ENCODE results near the gene EXT2. TPM values are rescaled to one million over a fixed set of nuclear protein-coding genes. Genes with fewer than 3 reads are reported as not detected.

Gene EXT2
- total RNA-seq, 2 experiments from 2014 or later, result 27.0 to 28.1 TPM

GRCh38 chr11:44269369-44270351 is 174.2 kb downstream of the EXT2 start:
- Mint-ChIP-seq H3K9me3 (no peaks in the 10 kb centered on the region), H3K27ac (no peak overlapping the region), H3K36me3 (no peaks in the 10 kb centered on the region), H3K27me3 (no peaks in the 10 kb centered on the region), H3K4me1 (ENCODE audit: low read depth) (no peaks in the 10 kb centered on the region), H3K4me3 (no peak overlapping the region)
- POLR2A ChIA-PET, result interaction anchor here (0.6 kb wide), 1 partner anchor 313 kb away, joined by 3 read pairs; no protein-coding TSS in a partner anchor
- DNase-seq, result no peak
- intact Hi-C loops (cut with micrococcal nuclease), result no loop called here
- CTCF ChIA-PET, result no interaction called here

- ChIA-PET POLR2A (no interaction called here), CTCF (no interaction called here)
- intact Hi-C loops (cut with micrococcal nuclease), result no loop called here
- Mint-ChIP-seq H3K27me3 (no peaks in the 10 kb centered on the region), H3K4me1 (ENCODE audit: low read depth) (no peaks in the 10 kb centered on the region), H3K27ac (no peak overlapping the region), H3K9me3 (no peaks in the 10 kb centered on the region), H3K4me3 (no peak overlapping the region), H3K36me3 (no peaks in the 10 kb centered on the region)
- DNase-seq, result no peak
Observed at GRCh38 chr11:44270403-44271273, 175.2 kb downstream of the EXT2 start.

GRCh38 chr11:44271286-44271685 is 175.8 kb downstream of the EXT2 start:
- Mint-ChIP-seq H3K9me3 (no peaks in the 10 kb centered on the region), H3K4me3 (no peak overlapping the region), H3K36me3 (no peaks in the 10 kb centered on the region), H3K27ac (no peak overlapping the region), H3K4me1 (ENCODE audit: low read depth) (no peaks in the 10 kb centered on the region), H3K27me3 (no peaks in the 10 kb centered on the region)
- CTCF ChIA-PET, result no interaction called here
- intact Hi-C loops (cut with micrococcal nuclease), result no loop called here
- no peak for DNase-seq
- POLR2A ChIA-PET, result no interaction called here

GRCh38 chr11:44274404-44274803 is 178.9 kb downstream of the EXT2 start:
- Mint-ChIP-seq H3K27me3 (no peaks in the 10 kb centered on the region), H3K9me3 (no peaks in the 10 kb centered on the region), H3K4me3 (no peak overlapping the region), H3K27ac (no peak overlapping the region), H3K36me3 (no peaks in the 10 kb centered on the region), H3K4me1 (ENCODE audit: low read depth) (no peaks in the 10 kb centered on the region)
- POLR2A ChIA-PET, result no interaction called here
- CTCF ChIA-PET, result no interaction called here
- DNase-seq, result no peak
- intact Hi-C loops (cut with micrococcal nuclease), result no loop called here

- ChIA-PET CTCF (interaction anchor here (3.5 kb wide), 1 partner anchor 11 kb away, joined by 12 read pairs; no protein-coding TSS in a partner anchor), POLR2A (no interaction called here)
- Mint-ChIP-seq H3K36me3 (no peaks in the 10 kb centered on the region), H3K27me3 (no peaks in the 10 kb centered on the region), H3K27ac (no peak overlapping the region), H3K4me1 (ENCODE audit: low read depth) (no peaks in the 10 kb centered on the region), H3K9me3 (no peaks in the 10 kb centered on the region), H3K4me3 (no peak overlapping the region)
- DNase-seq, result no peak
- intact Hi-C loops (cut with micrococcal nuclease), result no loop called here
Observed at GRCh38 chr11:44275241-44275640, 179.8 kb downstream of the EXT2 start.

GRCh38 chr11:44275961-44276550 is 180.6 kb downstream of the EXT2 start:
- DNase-seq, result no peak
- Mint-ChIP-seq H3K4me1 (ENCODE audit: low read depth) (no peaks in the 10 kb centered on the region), H3K9me3 (no peaks in the 10 kb centered on the region), H3K27me3 (no peaks in the 10 kb centered on the region), H3K36me3 (no peaks in the 10 kb centered on the region), H3K27ac (no peak overlapping the region), H3K4me3 (no peak overlapping the region)
- ChIA-PET POLR2A (no interaction called here), CTCF (interaction anchor here (0.6 to 3.5 kb wide), 2 partner anchors 10 to 143 kb away, joined by 3 to 12 read pairs; no protein-coding TSS in a partner anchor)
- intact Hi-C loops (cut with micrococcal nuclease), result no loop called here

GRCh38 chr11:44277196-44278090 is 182.0 kb downstream of the EXT2 start:
- Mint-ChIP-seq H3K4me3 (no peak overlapping the region), H3K9me3 (no peaks in the 10 kb centered on the region), H3K4me1 (ENCODE audit: low read depth) (no peaks in the 10 kb centered on the region), H3K27me3 (no peaks in the 10 kb centered on the region), H3K36me3 (no peaks in the 10 kb centered on the region), H3K27ac (no peak overlapping the region)
- POLR2A ChIA-PET, result no interaction called here
- no peak for DNase-seq
- intact Hi-C loops (cut with micrococcal nuclease), result no loop called here
- CTCF ChIA-PET, result interaction anchor here (0.5 to 3.5 kb wide), 3 partner anchors 9 to 622 kb away, joined by 3 to 12 read pairs (median 3); no protein-coding TSS in a partner anchor

GRCh38 chr11:44279483-44279882 is 184.0 kb downstream of the EXT2 start:
- POLR2A ChIA-PET, result no interaction called here
- Mint-ChIP-seq H3K27ac (no peak overlapping the region), H3K9me3 (no peaks in the 10 kb centered on the region), H3K36me3 (no peaks in the 10 kb centered on the region), H3K4me3 (no peak overlapping the region), H3K4me1 (ENCODE audit: low read depth) (no peaks in the 10 kb centered on the region), H3K27me3 (no peaks in the 10 kb centered on the region)
- CTCF ChIA-PET, result no interaction called here
- DNase-seq, result no peak
- intact Hi-C loops (cut with micrococcal nuclease), result no loop called here

- intact Hi-C loops (cut with micrococcal nuclease), result no loop called here
- Mint-ChIP-seq H3K27me3 (no peaks in the 10 kb centered on the region), H3K27ac (no peak overlapping the region), H3K4me1 (ENCODE audit: low read depth) (no peaks in the 10 kb centered on the region), H3K4me3 (no peak overlapping the region), H3K9me3 (no peaks in the 10 kb centered on the region), H3K36me3 (no peaks in the 10 kb centered on the region)
- CTCF ChIA-PET, result no interaction called here
- DNase-seq, result no peak
- POLR2A ChIA-PET, result no interaction called here
Observed at GRCh38 chr11:44280257-44280656, 184.8 kb downstream of the EXT2 start.

- Mint-ChIP-seq H3K4me3 (no peak overlapping the region), H3K27ac (no peak overlapping the region), H3K4me1 (ENCODE audit: low read depth) (no peaks in the 10 kb centered on the region), H3K27me3 (no peaks in the 10 kb centered on the region), H3K36me3 (no peaks in the 10 kb centered on the region), H3K9me3 (no peaks in the 10 kb centered on the region)
- POLR2A ChIA-PET, result no interaction called here
- intact Hi-C loops (cut with micrococcal nuclease), result no loop called here
- no peak for DNase-seq
- CTCF ChIA-PET, result no interaction called here
Observed at GRCh38 chr11:44281151-44281550, 185.7 kb downstream of the EXT2 start.

- H3K9me3 Mint-ChIP-seq, result no peaks in the 10 kb centered on the region
- H3K27ac Mint-ChIP-seq, result no peak overlapping the region
- intact Hi-C loops (cut with micrococcal nuclease), result no loop called here
- no peaks in the 10 kb centered on the region for H3K36me3 Mint-ChIP-seq
- CTCF ChIA-PET, result no interaction called here
- H3K4me1 Mint-ChIP-seq (ENCODE audit: low read depth), result no peaks in the 10 kb centered on the region
- no peak overlapping the region for H3K4me3 Mint-ChIP-seq
- DNase-seq, result no peak
- no peaks in the 10 kb centered on the region for H3K27me3 Mint-ChIP-seq
- POLR2A ChIA-PET, result no interaction called here
Observed at GRCh38 chr11:44282620-44283019, 187.1 kb downstream of the EXT2 start.
